Tibial nerve (tissue), 4 donors: ENCODE data around the gene PLXNA4. TPM values are rescaled to one million over a fixed set of nuclear protein-coding genes. Genes with fewer than 3 reads are reported as not detected.

Experiments
- DNase-seq, 2 donors: peaks; one replicate each; pipeline ENCODE4 v3.0.0-alpha.2; 2019; ENCODE audit warnings: low spot score in 2 of 2
- H3K27ac ChIP-seq, 4 donors: fragments of 200-600 bp; sonication (generic) in 3 of 4; one replicate each; pipeline ENCODE4 v1.5.1; 2017 to 2019; ENCODE audit warnings: mild to moderate bottlenecking in 1 of 4
- H3K27me3 ChIP-seq, 2 donors: fragments of 200-600 bp; sonication (generic) in 1 of 2; one replicate each; pipeline versions ENCODE4 v1.5.1 to v1.6.0; 2017 to 2019
- H3K36me3 ChIP-seq, 3 donors: fragments of 200-600 bp; sonication (generic); one replicate each; pipeline ENCODE4 v1.5.1; 2018 to 2019
- H3K4me1 ChIP-seq, 4 donors: fragments of 200-600 bp; sonication (generic) in 3 of 4; one replicate each; pipeline ENCODE4 v1.5.1; 2017 to 2019
- H3K4me3 ChIP-seq, 4 donors: fragments of 200-600 bp; sonication (generic) in 3 of 4; one replicate each; pipeline ENCODE4 v1.5.1; 2017 to 2019; ENCODE audit warnings: mild to moderate bottlenecking in 1 of 4, moderate library complexity in 1 of 4
- H3K9me3 ChIP-seq, 4 donors: fragments of 200-600 bp; sonication (generic) in 3 of 4; one replicate each; pipeline ENCODE4 v1.5.1; 2017 to 2019
- CTCF ChIP-seq, 5 experiments: fragments of 200-600 bp in 3 of 5; fragments of 450-650 bp in 2 of 5; sonication (generic) in 3 of 5; IDR thresholded peaks; one replicate each; pipeline ENCODE4 v1.5.1; 2016 to 2019; ENCODE audit warnings: antibody characterized with exemption in 5 of 5, mild to moderate bottlenecking in 3 of 5, moderate library complexity in 2 of 5
- EP300 ChIP-seq, 2 donors: sonication (generic); formaldehyde crosslinking; IDR thresholded peaks; one replicate each; pipeline ENCODE4 v1.6.1; 2017; ENCODE audit warnings: antibody characterized with exemption in 2 of 2, mild to moderate bottlenecking in 1 of 2
- POLR2A ChIP-seq, 2 donors: fragments of 450-650 bp; IDR thresholded peaks; one replicate each; pipeline ENCODE4 v1.6.1; 2017; ENCODE audit warnings: antibody characterized with exemption in 2 of 2, mild to moderate bottlenecking in 2 of 2, moderate library complexity in 2 of 2
- WGBS, 2 donors: methylation state at CpG; one replicate each; pipeline ENCODE4 v1.1.5; 2018; 5-methylcytosine and 5-hydroxymethylcytosine counted together
- total RNA-seq, 4 donors: library from RNA; depleted of rRNA; stranded (reverse); fragments of >200 nt; gene quantifications; one replicate each; pipeline ENCODE4 v1.1.0, GENCODE V29; 2016

Gene PLXNA4
- total RNA-seq, 4 donors from 2014 or later: 12.6 to 32.4 (median 13.7) TPM

DNA sequence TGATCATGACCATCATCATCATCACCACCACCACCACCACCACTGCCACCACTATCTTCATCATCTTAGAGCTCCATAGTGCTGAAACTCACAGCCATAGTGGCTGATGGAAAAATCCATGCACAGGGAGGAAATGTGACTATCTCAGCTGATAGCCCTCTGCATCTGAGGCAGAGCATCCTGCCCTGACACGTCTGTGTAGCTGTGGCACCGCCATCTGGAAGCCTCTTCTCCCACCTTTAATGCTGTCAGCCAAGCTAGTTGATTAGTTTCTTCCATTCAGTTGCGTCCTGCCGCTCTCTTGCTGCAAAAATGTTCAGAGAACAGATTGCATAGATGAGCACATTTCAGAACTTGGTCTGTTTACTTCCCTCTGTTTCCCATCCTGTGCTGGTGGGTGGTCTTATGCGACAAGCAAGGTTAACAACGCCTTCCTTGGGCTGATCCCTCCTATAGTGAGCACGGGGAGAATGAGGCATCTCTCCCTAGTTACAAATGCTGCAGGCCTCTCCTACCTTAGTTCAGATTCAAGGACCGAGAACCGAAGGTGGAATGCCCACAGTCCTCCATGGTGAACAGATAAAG, 478.6 kb downstream of the PLXNA4 start:
- no peak overlapping the region for H3K27ac ChIP-seq
- no peaks in the 10 kb centered on the region for H3K4me1 ChIP-seq
- WGBS, 2 donors: 69 to 74% methylated on average over 9 of the region's 9 CpGs
- TF ChIP-seq CTCF (IDR thresholded peaks at IDR 0.05) (no peak), EP300 (IDR thresholded peaks at IDR 0.05) (no peak), POLR2A (IDR thresholded peaks at IDR 0.05) (no peak)
- H3K36me3 ChIP-seq: no peaks in the 10 kb centered on the region
- H3K4me3 ChIP-seq: no peak overlapping the region
- H3K27me3 ChIP-seq: no peaks in the 10 kb centered on the region
- DNase-seq: no peak
- no peaks in the 10 kb centered on the region for H3K9me3 ChIP-seq

DNA sequence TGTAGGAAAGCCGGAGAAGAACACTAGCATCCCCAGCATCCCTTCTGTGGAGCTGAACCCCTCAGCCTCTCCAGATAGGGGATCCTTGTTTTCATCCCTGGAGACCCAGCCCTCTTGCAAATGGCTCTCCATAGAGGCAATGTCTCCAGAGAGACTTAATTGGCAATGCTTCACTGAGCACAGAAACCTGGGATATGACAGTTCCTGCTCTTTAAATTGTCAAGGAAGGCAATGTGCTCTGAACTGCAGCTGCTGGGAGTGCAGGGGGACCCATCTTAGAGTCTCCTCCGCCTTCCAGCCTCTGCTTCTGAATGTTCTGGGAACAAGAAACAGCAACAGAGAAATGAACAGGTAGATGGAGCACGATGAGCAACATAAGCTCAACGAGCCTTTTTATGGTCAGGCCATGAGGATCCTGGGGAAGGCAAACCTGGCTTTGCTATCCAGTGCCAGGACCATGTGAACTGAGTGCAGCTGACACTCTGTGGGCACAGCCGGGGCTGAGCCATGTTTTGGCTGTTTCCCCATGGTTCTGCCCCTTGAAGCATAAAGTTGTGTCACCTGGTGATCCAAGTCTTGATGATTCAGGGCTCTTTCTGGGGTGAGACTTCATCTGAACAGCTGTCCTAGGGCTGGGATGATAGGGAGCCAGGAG, 481.0 kb downstream of the PLXNA4 start:
- WGBS, 2 donors: 73% methylated on average over 5 of the region's 5 CpGs
- TF ChIP-seq CTCF (IDR thresholded peaks at IDR 0.05) (no peak), POLR2A (IDR thresholded peaks at IDR 0.05) (no peak), EP300 (IDR thresholded peaks at IDR 0.05) (no peak)

GRCh38 chr7:132092106-132092505, 484.2 kb downstream of the PLXNA4 start:
- Histone ChIP-seq H3K27ac (no peak overlapping the region), H3K9me3 (no peaks in the 10 kb centered on the region), H3K4me3 (no peak overlapping the region), H3K4me1 (no peaks in the 10 kb centered on the region), H3K27me3 (no peaks in the 10 kb centered on the region), H3K36me3 (no peaks in the 10 kb centered on the region)
- TF ChIP-seq EP300 (IDR thresholded peaks at IDR 0.05): no peak
- TF ChIP-seq POLR2A (IDR thresholded peaks at IDR 0.05): no peak
- WGBS, 2 donors: 49 to 69% methylated on average over 2 to 4 of the region's 4 CpGs
- DNase-seq: no peak

More for the DNA sequence above, 481.0 kb downstream of the PLXNA4 start:
- no peaks in the 10 kb centered on the region for H3K9me3 ChIP-seq
- no peaks in the 10 kb centered on the region for H3K27me3 ChIP-seq
- DNase-seq: no peak
- no peak overlapping the region for H3K4me3 ChIP-seq
- H3K4me1 ChIP-seq: no peaks in the 10 kb centered on the region
- H3K27ac ChIP-seq: no peak overlapping the region
- H3K36me3 ChIP-seq: no peaks in the 10 kb centered on the region

GRCh38 chr7:132091706-132092105, 484.6 kb downstream of the PLXNA4 start:
- DNase-seq: no peak
- Histone ChIP-seq H3K9me3 (no peaks in the 10 kb centered on the region), H3K4me1 (no peaks in the 10 kb centered on the region), H3K4me3 (no peak overlapping the region), H3K27ac (no peak overlapping the region), H3K27me3 (no peaks in the 10 kb centered on the region), H3K36me3 (no peaks in the 10 kb centered on the region)
- WGBS, 2 donors: 54 to 59% methylated on average over 1 of the region's 1 CpG
- TF ChIP-seq CTCF (IDR thresholded peaks at IDR 0.05) (no peak), EP300 (IDR thresholded peaks at IDR 0.05) (no peak)

DNA sequence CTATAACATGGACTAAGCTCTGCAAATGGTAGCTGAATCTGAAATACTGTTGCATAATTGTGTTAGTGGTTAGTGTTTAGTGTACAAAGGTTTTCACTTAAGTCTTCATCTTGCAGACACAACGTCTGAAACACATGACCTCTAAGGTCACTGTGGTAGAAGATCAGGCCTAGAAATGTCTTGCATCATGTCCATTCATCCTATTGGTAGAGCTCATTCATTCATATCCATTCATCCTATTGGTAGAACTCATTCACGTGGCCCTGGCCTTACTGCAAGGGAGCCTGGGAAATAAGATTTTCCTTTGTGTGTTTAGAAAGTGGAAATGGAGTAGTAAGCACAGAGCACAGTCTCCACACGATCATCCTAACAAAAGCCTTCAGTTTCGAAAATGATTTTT, 485.8 kb downstream of the PLXNA4 start:
- Histone ChIP-seq H3K4me1 (no peaks in the 10 kb centered on the region), H3K27me3 (no peaks in the 10 kb centered on the region), H3K36me3 (no peaks in the 10 kb centered on the region), H3K27ac (no peak overlapping the region), H3K4me3 (no peak overlapping the region), H3K9me3 (no peaks in the 10 kb centered on the region)
- TF ChIP-seq CTCF (IDR thresholded peaks at IDR 0.05) (no peak), EP300 (IDR thresholded peaks at IDR 0.05) (no peak), POLR2A (IDR thresholded peaks at IDR 0.05) (no peak)
- WGBS, 2 donors: 57 to 61% methylated on average over 4 of the region's 4 CpGs
- no peak for DNase-seq
